Progenitor cell of endocrine pancreas (in vitro differentiated cells): ENCODE results near the gene BAHCC1. TPM values are rescaled to one million over a fixed set of nuclear protein-coding genes. Genes with fewer than 3 reads are reported as not detected.

Experiments used
- DNase-seq: peaks from one replicate; pipeline ENCODE4 v3.0.0; 2021; ENCODE audit warnings: low spot score; ENCODE audit not compliant: unreplicated experiment
- H3K27ac Mint-ChIP-seq: 2 replicates; pipeline ENCODE4 v1.8.0; 2021; ENCODE audit warnings: mild to moderate bottlenecking, moderate library complexity, mixed read lengths
- H3K27me3 Mint-ChIP-seq: 2 replicates; pipeline ENCODE4 v1.8.0; 2021; ENCODE audit warnings: mixed read lengths
- H3K36me3 Mint-ChIP-seq: 2 replicates; pipeline ENCODE4 v1.8.0; 2022; ENCODE audit warnings: mixed read lengths; ENCODE audit not compliant: insufficient read depth
- H3K4me1 Mint-ChIP-seq: 2 replicates; pipeline ENCODE4 v1.8.0; 2021; ENCODE audit warnings: low read depth, mixed read lengths
- H3K4me3 Mint-ChIP-seq: 2 replicates; pipeline ENCODE4 v1.8.0; 2021; ENCODE audit warnings: low read depth, mild to moderate bottlenecking, moderate library complexity, mixed read lengths
- H3K9me3 Mint-ChIP-seq: 2 replicates; pipeline ENCODE4 v1.8.0; 2021; ENCODE audit warnings: low read depth, mixed read lengths
- total RNA-seq: library from RNA; stranded (reverse); gene quantifications from 2 replicates; pipeline ENCODE4 v1.2.1, GENCODE V29; 2021
- TF ChIP-seq, protein P1 (sequence below): fragments of 200-600 bp; sonication (generic); IDR thresholded peaks from one replicate; pipeline ENCODE4 v1.5.0; 2021; ENCODE audit warnings: antibody characterized with exemption, mild to moderate bottlenecking; ENCODE audit not compliant: unreplicated experiment

BAHCC1 gene
- total RNA-seq, 1 donor from 2014 or later, result 40.5 TPM

DNA sequence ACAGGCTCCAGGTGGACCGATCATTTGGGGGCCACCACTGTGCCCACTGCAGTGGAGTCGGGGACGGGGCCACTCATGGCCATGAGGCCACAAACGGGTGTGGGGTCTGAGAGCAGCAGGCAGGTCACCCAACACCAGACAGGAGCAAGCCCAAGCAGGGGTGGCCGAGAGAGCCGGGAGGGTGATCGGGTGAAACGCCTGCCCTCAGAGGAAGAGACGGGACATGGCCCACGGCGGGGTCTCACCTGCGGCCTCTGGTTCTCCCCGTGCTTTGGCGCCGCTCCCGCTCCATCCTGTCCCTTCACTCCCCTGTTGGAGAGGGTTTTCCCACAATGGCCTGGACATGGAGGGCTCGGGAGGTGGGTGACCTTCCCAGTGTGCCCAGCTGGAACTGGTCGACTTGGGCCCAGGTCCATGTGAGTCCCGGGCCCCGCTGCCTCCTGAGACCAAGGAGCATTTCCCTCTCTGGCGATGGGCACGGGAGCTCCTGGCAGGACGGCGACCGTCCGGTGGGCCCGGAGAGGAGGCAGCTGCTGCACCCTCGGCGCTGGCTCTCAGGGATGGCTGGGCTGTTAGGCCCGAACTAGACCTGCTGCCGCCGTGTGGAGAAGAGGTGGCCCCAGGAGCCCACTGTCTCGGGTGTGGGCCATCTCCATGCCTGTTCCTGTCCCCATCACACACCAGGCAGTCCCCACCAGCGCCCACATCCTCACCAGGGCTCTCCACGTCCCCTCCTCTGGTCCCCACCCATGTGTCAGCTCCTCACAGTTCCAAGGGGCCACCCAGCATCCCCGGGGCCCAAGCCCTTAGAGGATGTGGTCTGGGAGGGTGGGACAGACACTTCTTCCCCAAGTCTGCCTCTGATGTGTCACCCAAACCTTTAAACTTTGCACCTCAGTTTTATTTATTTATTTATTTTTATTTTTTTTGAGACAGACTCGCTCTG, 13.4 kb upstream of the BAHCC1 start:
- no peaks in the 10 kb centered on the region for H3K9me3 Mint-ChIP-seq
- H3K4me1 Mint-ChIP-seq, result peaks cover 1% of the 10 kb centered on the region
- H3K36me3 Mint-ChIP-seq, result no peaks in the 10 kb centered on the region
- peaks cover 13% of the 10 kb centered on the region for H3K27me3 Mint-ChIP-seq
- no peak overlapping the region for H3K4me3 Mint-ChIP-seq
- no peak overlapping the region for H3K27ac Mint-ChIP-seq
- TF ChIP-seq, protein P1, sequence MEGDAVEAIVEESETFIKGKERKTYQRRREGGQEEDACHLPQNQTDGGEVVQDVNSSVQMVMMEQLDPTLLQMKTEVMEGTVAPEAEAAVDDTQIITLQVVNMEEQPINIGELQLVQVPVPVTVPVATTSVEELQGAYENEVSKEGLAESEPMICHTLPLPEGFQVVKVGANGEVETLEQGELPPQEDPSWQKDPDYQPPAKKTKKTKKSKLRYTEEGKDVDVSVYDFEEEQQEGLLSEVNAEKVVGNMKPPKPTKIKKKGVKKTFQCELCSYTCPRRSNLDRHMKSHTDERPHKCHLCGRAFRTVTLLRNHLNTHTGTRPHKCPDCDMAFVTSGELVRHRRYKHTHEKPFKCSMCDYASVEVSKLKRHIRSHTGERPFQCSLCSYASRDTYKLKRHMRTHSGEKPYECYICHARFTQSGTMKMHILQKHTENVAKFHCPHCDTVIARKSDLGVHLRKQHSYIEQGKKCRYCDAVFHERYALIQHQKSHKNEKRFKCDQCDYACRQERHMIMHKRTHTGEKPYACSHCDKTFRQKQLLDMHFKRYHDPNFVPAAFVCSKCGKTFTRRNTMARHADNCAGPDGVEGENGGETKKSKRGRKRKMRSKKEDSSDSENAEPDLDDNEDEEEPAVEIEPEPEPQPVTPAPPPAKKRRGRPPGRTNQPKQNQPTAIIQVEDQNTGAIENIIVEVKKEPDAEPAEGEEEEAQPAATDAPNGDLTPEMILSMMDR, result no peak
- DNase-seq, result no peak

DNA sequence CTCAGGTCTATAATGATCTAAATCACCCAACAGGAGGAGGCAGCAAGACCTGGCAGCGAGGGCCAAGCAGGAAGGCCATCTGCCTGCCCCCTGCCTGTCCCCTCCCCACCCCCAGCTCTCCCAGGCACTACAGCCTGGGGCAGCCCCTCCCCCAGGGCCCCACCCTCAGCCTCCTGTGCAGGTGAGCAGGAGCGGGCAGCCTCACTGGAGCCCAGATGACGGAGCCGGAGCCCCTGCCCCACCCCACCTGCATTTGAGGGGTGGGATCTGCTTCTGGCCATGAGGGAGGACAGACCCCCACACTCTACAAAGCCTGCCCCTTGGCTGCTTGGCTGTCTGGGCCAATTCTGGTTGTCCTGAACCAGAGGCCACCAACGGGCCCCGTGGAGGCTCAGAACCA, 12.4 kb upstream of the BAHCC1 start:
- peaks cover 2% of the 10 kb centered on the region for H3K4me1 Mint-ChIP-seq
- H3K9me3 Mint-ChIP-seq, result no peaks in the 10 kb centered on the region
- TF ChIP-seq, protein P1, result no peak
- H3K27ac Mint-ChIP-seq, result no peak overlapping the region
- no peak for DNase-seq
- H3K4me3 Mint-ChIP-seq, result no peak overlapping the region
- no peaks in the 10 kb centered on the region for H3K36me3 Mint-ChIP-seq
- peaks cover 13% of the 10 kb centered on the region for H3K27me3 Mint-ChIP-seq

DNA sequence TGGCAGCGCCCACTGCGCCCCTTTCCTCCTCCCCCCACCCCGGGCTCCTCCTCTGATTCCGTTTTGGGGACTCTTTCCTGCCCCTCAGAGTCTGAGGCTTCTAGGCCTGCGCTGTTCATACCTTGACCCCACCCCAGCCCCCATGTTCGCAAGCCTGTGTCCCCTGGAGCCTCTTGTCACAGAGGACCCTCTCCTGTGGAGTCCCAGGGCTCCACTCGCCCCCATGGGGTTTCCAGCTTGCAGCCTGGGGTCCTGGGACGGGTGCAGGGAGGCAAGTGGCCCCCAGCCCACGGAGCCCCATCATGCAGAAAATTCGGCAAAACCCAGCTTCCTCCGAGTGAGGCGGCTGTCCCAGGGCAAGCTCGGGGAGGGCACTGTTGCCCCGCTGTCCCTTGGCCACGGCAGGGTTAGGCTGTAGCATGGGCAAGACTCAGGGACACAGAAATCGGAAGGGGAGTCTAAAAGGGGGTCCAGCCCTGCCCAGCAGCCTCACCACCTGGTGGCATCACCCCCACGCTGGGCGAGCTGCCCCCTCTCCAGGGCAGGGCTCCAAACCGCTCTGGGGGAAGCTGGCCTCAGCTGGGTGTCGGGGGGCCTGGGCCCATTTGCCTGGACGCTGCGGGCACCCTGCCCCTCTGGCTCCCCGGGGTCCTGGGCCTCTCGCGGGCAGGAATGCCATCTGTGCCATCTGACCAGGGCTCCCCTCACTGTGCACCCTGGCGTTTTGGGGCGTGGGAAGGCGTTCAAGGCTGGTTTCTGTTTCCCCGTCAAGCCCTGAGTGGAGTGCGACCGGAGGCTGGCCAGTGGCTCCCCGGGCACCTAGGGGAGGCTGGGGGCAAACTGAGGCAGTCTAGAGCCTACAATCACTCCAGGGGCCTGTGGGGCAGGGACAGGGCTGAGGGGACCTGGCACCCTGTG, 11.5 kb upstream of the BAHCC1 start:
- H3K27ac Mint-ChIP-seq, result no peak overlapping the region

DNA sequence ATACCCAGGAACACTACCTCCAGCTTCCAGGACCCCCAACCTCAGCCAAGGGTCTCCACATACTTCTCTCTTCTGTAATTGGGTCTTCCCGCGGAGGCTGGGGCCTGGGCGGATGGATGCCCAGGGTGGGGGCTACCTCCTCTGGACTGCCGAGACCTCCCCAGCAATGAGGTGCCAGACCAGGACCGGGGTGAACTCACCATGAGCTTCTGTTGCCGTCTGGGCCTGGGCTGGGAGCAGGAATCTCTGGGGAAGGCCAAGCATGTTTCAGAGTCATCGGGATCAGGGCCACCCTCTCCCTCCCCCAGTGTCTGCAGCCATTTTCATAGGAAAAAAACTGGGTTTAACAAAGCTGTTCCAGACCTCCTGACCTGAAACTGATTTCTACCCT, 10.3 kb upstream of the BAHCC1 start:
- H3K27ac Mint-ChIP-seq, result no peak overlapping the region
- DNase-seq, result no peak
- peaks cover 13% of the 10 kb centered on the region for H3K4me1 Mint-ChIP-seq
- peaks cover 13% of the 10 kb centered on the region for H3K27me3 Mint-ChIP-seq
- TF ChIP-seq, protein P1, result no peak
- H3K9me3 Mint-ChIP-seq, result no peaks in the 10 kb centered on the region
- no peak overlapping the region for H3K4me3 Mint-ChIP-seq
- no peaks in the 10 kb centered on the region for H3K36me3 Mint-ChIP-seq

More for the DNA sequence above, 11.5 kb upstream of the BAHCC1 start:
- H3K9me3 Mint-ChIP-seq, result no peaks in the 10 kb centered on the region
- no peaks in the 10 kb centered on the region for H3K36me3 Mint-ChIP-seq
- no peak overlapping the region for H3K4me3 Mint-ChIP-seq
- peaks cover 7% of the 10 kb centered on the region for H3K4me1 Mint-ChIP-seq
- TF ChIP-seq, protein P1, result no peak
- peaks cover 13% of the 10 kb centered on the region for H3K27me3 Mint-ChIP-seq
- no peak for DNase-seq
